ENCODE measurements around the gene SV2C. TPM values are rescaled to one million over a fixed set of nuclear protein-coding genes. Genes with fewer than 3 reads are reported as not detected.

The SV2C gene
- total and polyA plus RNA-seq, 9 donors, result under 0.01 to 0.09 (median 0.03) TPM; not detected in 1

- no peak for DNase-seq
- no peak overlapping the region for H3K4me3 ChIP-seq (ENCODE audit: low read length)
These were observed 94.8 kb downstream of the SV2C start for GRCh38 chr5:76177978-76178377.

GRCh38 chr5:76178913-76179312 is 95.7 kb downstream of the SV2C start:
- H3K4me1 ChIP-seq (ENCODE audit: control insufficient read depth, insufficient read depth, low read length), result no peaks in the 10 kb centered on the region
- H3K27me3 ChIP-seq (ENCODE audit: control insufficient read depth, insufficient read depth, low read length), result no peaks in the 10 kb centered on the region
- H3K4me3 ChIP-seq (ENCODE audit: low read length), result no peak overlapping the region
- no peak for DNase-seq
- 69% methylated on average over 4 of the region's 5 CpGs for WGBS (ENCODE audit: insufficient coverage)
- H3K9me3 ChIP-seq (replicated peaks; ENCODE audit: control insufficient read depth, low read depth, low read length), result no peaks in the 10 kb centered on the region
- no peaks in the 10 kb centered on the region for H3K36me3 ChIP-seq (ENCODE audit: control insufficient read depth, insufficient read depth, low read length)
- H3K27ac ChIP-seq (ENCODE audit: low read length), result no peak overlapping the region

More at GRCh38 chr5:76177978-76178377, 94.8 kb downstream of the SV2C start:
- Histone ChIP-seq H3K4me1 (ENCODE audit: control insufficient read depth, insufficient read depth, low read length) (no peaks in the 10 kb centered on the region), H3K27ac (ENCODE audit: low read length) (no peak overlapping the region), H3K36me3 (ENCODE audit: control insufficient read depth, insufficient read depth, low read length) (no peaks in the 10 kb centered on the region), H3K27me3 (ENCODE audit: control insufficient read depth, insufficient read depth, low read length) (no peaks in the 10 kb centered on the region), H3K9me3 (replicated peaks; ENCODE audit: control insufficient read depth, low read depth, low read length) (no peaks in the 10 kb centered on the region)

DNA sequence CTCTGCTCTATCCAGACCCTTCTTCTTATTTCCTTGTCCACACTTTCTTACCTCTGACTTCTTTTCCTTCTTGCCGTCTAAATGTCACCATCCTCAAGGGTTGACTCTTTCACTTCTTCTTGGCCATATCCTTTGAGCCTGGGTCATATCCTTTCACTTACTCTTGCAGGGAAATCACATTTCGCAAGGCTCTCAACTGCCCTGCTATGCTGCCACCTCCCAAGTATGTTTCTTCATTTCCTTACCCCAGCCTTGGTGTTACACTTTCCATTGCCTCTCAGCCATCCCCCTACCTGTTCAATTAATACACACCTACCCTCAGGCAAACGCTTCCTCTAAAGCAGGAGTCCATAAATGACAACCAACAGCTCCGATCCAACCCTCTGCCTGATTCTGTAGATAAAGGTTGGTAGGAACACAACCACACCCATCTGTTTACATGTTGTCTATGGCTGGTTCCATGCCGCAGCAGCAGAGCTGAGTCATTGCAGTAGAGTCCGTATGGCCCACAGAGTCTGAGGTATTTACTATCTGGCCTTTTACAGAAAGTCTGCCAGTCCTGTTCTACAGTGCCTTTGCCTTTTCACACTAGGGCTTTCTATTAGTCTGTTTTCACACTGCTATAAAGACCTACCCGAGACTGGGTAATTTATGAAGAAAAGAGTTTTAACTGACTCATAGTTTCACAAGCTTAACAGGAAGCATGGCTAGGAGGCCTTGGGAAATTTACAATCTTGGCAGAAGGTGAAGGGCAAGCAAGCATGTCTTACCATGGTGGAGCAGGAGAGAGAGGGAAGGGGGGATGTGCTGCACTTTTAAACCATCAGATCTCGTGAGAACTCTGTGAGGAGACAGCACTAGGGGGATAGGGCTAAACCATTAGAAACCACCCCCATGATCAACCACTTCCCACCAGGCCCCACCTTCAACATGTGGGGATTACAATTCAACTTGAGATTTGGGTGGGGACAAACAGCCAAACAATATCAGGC is 97.9 kb downstream of the SV2C start:
- Histone ChIP-seq H3K36me3 (ENCODE audit: control insufficient read depth, insufficient read depth, low read length) (no peaks in the 10 kb centered on the region), H3K27me3 (ENCODE audit: control insufficient read depth, insufficient read depth, low read length) (no peaks in the 10 kb centered on the region), H3K9me3 (replicated peaks; ENCODE audit: control insufficient read depth, low read depth, low read length) (no peaks in the 10 kb centered on the region), H3K4me1 (ENCODE audit: control insufficient read depth, insufficient read depth, low read length) (no peaks in the 10 kb centered on the region), H3K27ac (ENCODE audit: low read length) (no peak overlapping the region), H3K4me3 (ENCODE audit: low read length) (no peak overlapping the region)
- WGBS (ENCODE audit: insufficient coverage), result 85% methylated on average over 5 of the region's 8 CpGs
- no peak for DNase-seq

DNA sequence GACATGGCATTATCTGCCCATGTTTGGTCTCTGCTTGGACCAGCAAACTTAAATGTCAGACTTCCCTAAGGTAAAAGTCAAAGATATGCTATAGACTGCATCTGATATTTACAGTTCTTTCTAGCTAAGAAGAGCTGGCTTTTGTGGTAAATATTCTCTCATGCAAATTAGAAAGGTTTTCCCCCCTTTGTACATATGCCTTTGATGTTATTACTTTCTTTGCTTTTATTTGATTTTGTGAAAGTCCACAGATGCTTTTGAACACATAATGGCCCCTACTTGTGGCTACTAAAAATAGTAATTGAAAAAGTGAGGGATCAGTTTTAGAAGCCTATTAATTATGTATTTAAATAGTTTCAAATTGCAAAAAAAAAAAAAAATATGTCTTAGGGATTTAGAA is 104.2 kb downstream of the SV2C start:
- Histone ChIP-seq H3K27me3 (ENCODE audit: control insufficient read depth, insufficient read depth, low read length) (no peaks in the 10 kb centered on the region), H3K27ac (ENCODE audit: low read length) (no peak overlapping the region), H3K9me3 (replicated peaks; ENCODE audit: control insufficient read depth, low read depth, low read length) (no peaks in the 10 kb centered on the region), H3K4me1 (ENCODE audit: control insufficient read depth, insufficient read depth, low read length) (no peaks in the 10 kb centered on the region), H3K4me3 (ENCODE audit: low read length) (no peak overlapping the region), H3K36me3 (ENCODE audit: control insufficient read depth, insufficient read depth, low read length) (no peaks in the 10 kb centered on the region)
- no peak for DNase-seq

DNA sequence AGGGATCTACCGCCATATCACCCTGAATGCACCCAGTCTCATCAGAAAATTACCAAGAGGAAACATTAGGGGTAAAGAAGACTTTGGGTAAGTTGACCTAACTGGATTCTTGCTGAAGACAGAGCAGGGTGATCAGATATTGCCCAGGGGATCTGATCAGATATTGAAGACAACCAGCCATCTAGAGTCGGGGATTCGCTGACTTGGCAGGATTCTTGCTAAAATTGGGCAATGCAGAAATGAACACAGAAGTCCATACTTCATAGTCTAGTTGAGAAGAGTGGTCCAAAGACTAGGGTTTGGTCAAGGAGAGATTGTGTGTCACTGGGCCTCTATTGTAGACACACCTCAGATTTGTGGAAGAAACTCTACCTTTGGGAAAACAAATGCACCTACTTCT is 107.2 kb downstream of the SV2C start:
- Histone ChIP-seq H3K27ac (ENCODE audit: low read length) (no peak overlapping the region), H3K4me1 (ENCODE audit: control insufficient read depth, insufficient read depth, low read length) (no peaks in the 10 kb centered on the region), H3K4me3 (ENCODE audit: low read length) (no peak overlapping the region), H3K9me3 (replicated peaks; ENCODE audit: control insufficient read depth, low read depth, low read length) (no peaks in the 10 kb centered on the region), H3K27me3 (ENCODE audit: control insufficient read depth, insufficient read depth, low read length) (no peaks in the 10 kb centered on the region), H3K36me3 (ENCODE audit: control insufficient read depth, insufficient read depth, low read length) (no peaks in the 10 kb centered on the region)
- no CpG with 5 or more reads among the region's 3 CpGs for WGBS (ENCODE audit: insufficient coverage)
- no peak for DNase-seq

DNA sequence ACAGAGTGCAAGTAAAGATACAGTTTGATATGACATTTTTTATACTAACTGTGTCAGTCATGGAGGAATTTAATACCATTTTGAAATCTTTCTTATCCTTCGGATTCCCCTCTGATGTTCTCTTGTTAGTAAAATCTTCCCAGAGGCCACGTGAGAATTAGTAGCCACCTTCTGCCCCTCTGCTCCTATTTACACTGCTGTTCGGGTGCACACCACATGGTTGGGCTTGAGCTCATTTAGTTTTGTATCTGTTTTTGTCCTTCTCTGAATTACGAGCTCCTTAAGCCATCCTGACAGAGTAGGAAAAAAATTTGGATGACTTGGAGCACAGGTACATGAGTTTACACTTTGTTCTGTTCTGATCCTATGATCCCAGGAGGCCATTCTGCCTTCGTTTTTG is 109.7 kb downstream of the SV2C start:
- Histone ChIP-seq H3K9me3 (replicated peaks; ENCODE audit: control insufficient read depth, low read depth, low read length) (no peaks in the 10 kb centered on the region), H3K4me1 (ENCODE audit: control insufficient read depth, insufficient read depth, low read length) (no peaks in the 10 kb centered on the region), H3K27me3 (ENCODE audit: control insufficient read depth, insufficient read depth, low read length) (no peaks in the 10 kb centered on the region), H3K4me3 (ENCODE audit: low read length) (no peak overlapping the region), H3K27ac (ENCODE audit: low read length) (no peak overlapping the region), H3K36me3 (ENCODE audit: control insufficient read depth, insufficient read depth, low read length) (no peaks in the 10 kb centered on the region)
- 17% methylated on average over 1 of the region's 5 CpGs for WGBS (ENCODE audit: insufficient coverage)
- no peak for DNase-seq

- Histone ChIP-seq H3K27ac (ENCODE audit: low read length) (no peak overlapping the region), H3K36me3 (ENCODE audit: control insufficient read depth, insufficient read depth, low read length) (no peaks in the 10 kb centered on the region), H3K4me1 (ENCODE audit: control insufficient read depth, insufficient read depth, low read length) (no peaks in the 10 kb centered on the region), H3K4me3 (ENCODE audit: low read length) (no peak overlapping the region), H3K9me3 (replicated peaks; ENCODE audit: control insufficient read depth, low read depth, low read length) (no peaks in the 10 kb centered on the region), H3K27me3 (ENCODE audit: control insufficient read depth, insufficient read depth, low read length) (no peaks in the 10 kb centered on the region)
- no peak for DNase-seq
These were observed 110.5 kb downstream of the SV2C start for GRCh38 chr5:76193635-76194034.

DNA sequence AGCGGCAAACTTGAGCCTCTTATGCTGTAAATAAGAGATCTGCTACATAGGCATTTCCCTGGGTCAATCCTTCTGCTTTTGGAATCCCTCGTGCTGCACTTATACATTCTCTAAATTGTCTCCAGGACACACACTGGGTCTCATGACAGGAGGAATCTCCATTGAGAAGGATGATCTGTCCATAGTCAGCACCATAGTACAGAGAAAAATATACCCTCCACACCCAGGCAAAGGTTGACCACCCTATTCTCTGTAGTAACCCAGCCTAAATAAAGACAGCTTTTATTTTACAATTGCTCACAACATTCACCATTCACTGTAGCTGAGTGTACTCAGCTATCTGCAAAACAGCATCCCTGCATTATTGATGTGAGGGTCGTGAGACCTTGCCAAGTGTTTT is 111.2 kb downstream of the SV2C start:
- WGBS (ENCODE audit: insufficient coverage), result no CpG with 5 or more reads among the region's 3 CpGs
- H3K27me3 ChIP-seq (ENCODE audit: control insufficient read depth, insufficient read depth, low read length), result no peaks in the 10 kb centered on the region
- no peaks in the 10 kb centered on the region for H3K9me3 ChIP-seq (replicated peaks; ENCODE audit: control insufficient read depth, low read depth, low read length)
- DNase-seq, result no peak
- H3K4me3 ChIP-seq (ENCODE audit: low read length), result no peak overlapping the region
- H3K4me1 ChIP-seq (ENCODE audit: control insufficient read depth, insufficient read depth, low read length), result no peaks in the 10 kb centered on the region
- no peaks in the 10 kb centered on the region for H3K36me3 ChIP-seq (ENCODE audit: control insufficient read depth, insufficient read depth, low read length)
- no peak overlapping the region for H3K27ac ChIP-seq (ENCODE audit: low read length)

DNA sequence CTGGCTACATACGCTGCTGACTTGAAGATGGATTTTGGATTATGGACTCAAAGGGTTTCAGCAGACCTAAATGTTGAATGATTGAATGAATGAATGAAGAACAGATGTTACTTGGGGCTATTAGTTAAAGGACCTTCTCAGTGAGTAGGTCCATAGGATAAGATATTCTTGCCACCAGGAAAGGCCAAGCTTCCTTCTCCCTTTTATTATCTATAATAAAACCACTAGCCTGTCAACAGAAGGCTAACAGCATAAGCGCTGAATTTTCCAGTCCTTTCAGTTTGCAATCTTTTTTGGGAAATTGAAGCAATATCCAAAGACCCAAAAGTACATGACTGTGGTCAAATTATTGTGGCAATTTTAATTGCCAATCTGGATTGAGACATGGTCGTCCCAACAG is 113.3 kb downstream of the SV2C start:
- Histone ChIP-seq H3K4me1 (ENCODE audit: control insufficient read depth, insufficient read depth, low read length) (no peaks in the 10 kb centered on the region), H3K27me3 (ENCODE audit: control insufficient read depth, insufficient read depth, low read length) (no peaks in the 10 kb centered on the region), H3K36me3 (ENCODE audit: control insufficient read depth, insufficient read depth, low read length) (no peaks in the 10 kb centered on the region), H3K27ac (ENCODE audit: low read length) (no peak overlapping the region), H3K9me3 (replicated peaks; ENCODE audit: control insufficient read depth, low read depth, low read length) (no peaks in the 10 kb centered on the region), H3K4me3 (ENCODE audit: low read length) (no peak overlapping the region)
- WGBS (ENCODE audit: insufficient coverage), result no CpG with 5 or more reads among the region's 3 CpGs
- no peak for DNase-seq

DNA sequence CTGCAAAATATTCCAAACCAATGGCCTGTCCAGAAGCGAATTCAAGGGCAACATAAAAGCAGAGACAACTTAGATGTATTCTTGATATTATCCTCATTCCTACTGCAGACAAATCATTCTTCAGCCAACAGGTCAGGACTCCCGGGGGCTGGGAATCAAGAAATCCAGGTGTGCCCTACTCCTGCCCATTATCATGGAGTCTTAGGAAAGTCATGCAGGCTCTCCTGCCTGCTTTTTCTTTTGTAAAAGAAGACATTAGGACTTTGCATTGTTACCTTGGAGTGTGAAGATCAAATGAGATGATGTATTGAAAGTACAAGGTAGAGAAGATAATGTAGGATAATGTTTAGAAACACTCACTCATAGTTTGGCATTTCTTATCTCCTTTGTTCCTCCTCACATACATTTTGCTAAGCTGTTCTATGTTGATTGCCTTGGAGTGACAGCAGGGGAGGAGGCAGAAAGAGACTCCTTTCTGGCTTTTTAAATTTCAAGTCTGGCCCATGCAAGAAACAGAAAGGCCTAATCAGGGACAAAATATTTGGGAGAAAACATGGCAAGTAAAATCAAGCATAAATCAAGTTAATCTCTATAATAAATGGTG is 113.8 kb downstream of the SV2C start:
- DNase-seq, result no peak
- Histone ChIP-seq H3K27me3 (ENCODE audit: control insufficient read depth, insufficient read depth, low read length) (no peaks in the 10 kb centered on the region), H3K9me3 (replicated peaks; ENCODE audit: control insufficient read depth, low read depth, low read length) (no peaks in the 10 kb centered on the region), H3K4me1 (ENCODE audit: control insufficient read depth, insufficient read depth, low read length) (no peaks in the 10 kb centered on the region), H3K27ac (ENCODE audit: low read length) (no peak overlapping the region), H3K36me3 (ENCODE audit: control insufficient read depth, insufficient read depth, low read length) (no peaks in the 10 kb centered on the region), H3K4me3 (ENCODE audit: low read length) (no peak overlapping the region)
- WGBS (ENCODE audit: insufficient coverage), result 100% methylated on average over 1 of the region's 2 CpGs
